Measurements from ENCODE around the gene ROBO1.

ROBO1 gene

DNA sequence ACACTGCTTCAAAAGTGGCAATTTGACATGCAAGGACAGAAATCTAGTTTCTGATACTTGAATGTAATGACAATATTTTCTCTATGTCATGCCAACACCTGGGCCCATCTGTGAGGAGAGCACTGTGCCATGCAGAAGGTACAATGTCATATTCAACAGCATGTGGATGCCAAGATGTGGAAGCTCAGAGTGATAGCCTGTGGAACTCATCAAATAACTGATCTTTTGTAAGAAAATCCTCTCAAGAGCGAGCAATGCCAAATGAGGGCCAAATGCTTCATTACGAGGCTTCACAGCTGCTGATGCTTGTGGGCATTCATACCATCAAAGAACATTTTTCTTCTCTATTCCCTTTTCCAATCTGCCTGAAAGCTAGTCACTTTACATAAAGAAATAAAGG, 95.1 kb downstream of the ROBO1 start:
- TF ChIP-seq, protein P1, sequence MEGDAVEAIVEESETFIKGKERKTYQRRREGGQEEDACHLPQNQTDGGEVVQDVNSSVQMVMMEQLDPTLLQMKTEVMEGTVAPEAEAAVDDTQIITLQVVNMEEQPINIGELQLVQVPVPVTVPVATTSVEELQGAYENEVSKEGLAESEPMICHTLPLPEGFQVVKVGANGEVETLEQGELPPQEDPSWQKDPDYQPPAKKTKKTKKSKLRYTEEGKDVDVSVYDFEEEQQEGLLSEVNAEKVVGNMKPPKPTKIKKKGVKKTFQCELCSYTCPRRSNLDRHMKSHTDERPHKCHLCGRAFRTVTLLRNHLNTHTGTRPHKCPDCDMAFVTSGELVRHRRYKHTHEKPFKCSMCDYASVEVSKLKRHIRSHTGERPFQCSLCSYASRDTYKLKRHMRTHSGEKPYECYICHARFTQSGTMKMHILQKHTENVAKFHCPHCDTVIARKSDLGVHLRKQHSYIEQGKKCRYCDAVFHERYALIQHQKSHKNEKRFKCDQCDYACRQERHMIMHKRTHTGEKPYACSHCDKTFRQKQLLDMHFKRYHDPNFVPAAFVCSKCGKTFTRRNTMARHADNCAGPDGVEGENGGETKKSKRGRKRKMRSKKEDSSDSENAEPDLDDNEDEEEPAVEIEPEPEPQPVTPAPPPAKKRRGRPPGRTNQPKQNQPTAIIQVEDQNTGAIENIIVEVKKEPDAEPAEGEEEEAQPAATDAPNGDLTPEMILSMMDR (IDR thresholded peaks at IDR 0.05; ENCODE audit: low read depth, low read length, missing control alignments), result no peak
- H3K4me3 ChIP-seq (ENCODE audit: low read depth, low read length), result no peak overlapping the region
- DNase-seq (ENCODE audit: low read depth), result no peak

DNA sequence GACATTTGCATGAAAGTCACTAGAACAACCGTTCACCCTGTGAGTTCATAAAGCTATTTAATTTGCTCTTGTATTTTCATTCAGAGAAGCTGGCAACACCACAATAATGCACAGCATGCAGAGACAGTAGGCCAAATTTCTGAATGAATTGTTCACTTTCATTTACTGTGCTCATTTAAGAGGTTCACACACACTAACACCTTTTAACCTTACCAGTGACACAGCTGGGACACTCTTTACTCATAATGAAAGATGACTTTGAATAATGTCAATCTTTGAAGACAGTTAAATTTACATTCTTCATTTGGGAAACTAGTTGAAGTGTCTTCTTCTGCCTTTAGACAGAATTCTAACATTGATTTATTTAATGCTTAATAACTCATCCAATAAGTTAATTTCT, 95.7 kb downstream of the ROBO1 start:
- no peak for DNase-seq (ENCODE audit: low read depth)
- TF ChIP-seq, protein P1 (IDR thresholded peaks at IDR 0.05; ENCODE audit: low read depth, low read length, missing control alignments), result no peak
- no peak overlapping the region for H3K4me3 ChIP-seq (ENCODE audit: low read depth, low read length)

DNA sequence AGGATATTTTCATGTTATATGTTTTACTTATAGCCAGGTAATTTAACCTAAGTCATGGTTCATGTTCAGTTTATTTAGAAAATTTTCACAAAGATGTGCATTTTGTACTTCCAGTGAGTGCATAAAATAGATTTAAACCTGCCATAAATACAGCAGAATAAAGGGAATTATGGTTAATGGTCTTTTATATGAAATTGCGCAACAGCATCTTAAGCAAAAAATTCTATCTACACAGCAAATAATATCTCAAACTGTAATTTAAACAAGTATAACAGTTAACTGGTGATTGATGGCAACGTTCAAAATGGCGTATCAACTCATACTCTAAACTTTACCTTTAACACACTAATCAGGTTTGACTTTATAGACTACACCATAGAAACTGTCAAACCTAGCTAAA, 97.6 kb downstream of the ROBO1 start:
- H3K4me3 ChIP-seq (ENCODE audit: low read depth, low read length), result no peak overlapping the region
- DNase-seq (ENCODE audit: low read depth), result no peak
- TF ChIP-seq, protein P1 (IDR thresholded peaks at IDR 0.05; ENCODE audit: low read depth, low read length, missing control alignments), result no peak

DNA sequence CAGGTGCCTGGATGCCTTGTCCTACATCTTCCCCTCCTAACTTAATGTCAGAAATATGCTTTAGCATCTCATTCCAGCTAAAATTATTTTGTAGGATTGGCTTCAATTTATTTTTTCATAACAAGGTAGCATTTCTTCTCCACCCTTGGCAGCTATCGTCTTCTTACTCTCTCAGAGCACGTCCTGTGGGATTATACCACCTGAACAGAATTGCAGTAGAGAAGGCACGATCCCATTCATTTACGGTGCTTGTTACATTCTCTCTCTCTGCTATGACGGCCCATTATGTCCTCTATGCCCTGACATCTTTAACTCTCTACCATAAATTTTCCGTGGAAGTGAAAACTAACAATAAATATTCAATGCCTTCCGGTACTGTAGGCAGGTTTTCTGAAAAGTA, 103.3 kb downstream of the ROBO1 start:
- TF ChIP-seq, protein P1 (IDR thresholded peaks at IDR 0.05; ENCODE audit: low read depth, low read length, missing control alignments), result no peak
- DNase-seq (ENCODE audit: low read depth), result no peak
- H3K4me3 ChIP-seq (ENCODE audit: low read depth, low read length), result no peak overlapping the region

DNA sequence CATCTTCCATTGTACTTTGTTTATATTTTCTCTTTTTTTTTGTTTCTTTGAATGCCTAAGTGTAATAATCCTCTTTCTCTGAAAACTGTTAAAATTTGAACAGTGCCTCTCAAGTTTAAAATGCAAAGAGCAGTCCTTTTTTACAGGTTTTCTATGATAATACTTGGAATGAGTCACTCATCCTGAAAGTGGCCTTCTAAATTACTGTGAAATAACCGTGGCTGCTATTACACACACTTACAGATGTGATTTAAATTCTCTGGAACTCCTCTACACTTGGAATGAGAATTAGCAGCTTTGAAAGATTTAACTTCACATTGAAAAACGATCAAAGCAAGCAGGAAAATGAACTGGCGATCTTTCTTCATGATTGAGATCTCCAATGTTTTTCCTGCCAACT, 105.9 kb downstream of the ROBO1 start:
- no peak overlapping the region for H3K4me3 ChIP-seq (ENCODE audit: low read depth, low read length)
- TF ChIP-seq, protein P1 (IDR thresholded peaks at IDR 0.05; ENCODE audit: low read depth, low read length, missing control alignments), result no peak
- DNase-seq (ENCODE audit: low read depth), result no peak

DNA sequence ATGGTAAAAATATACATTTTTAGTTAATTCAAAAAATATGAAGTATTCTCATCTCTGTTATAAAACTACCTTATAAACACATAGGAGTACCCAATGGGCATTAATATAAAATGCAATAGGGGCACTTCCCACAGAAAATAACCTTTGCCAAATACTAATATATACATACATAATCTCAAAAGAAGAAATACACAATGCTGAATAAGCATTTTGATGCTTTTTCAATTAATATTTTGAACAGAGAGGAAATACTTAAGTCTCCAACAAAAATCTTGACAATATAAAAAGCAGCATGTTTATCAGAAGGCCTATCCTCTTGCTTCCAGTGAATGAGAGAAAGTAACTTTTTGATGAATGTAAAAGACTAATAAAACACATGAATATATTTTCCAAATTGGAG, 110.7 kb downstream of the ROBO1 start:
- H3K4me3 ChIP-seq (ENCODE audit: low read depth, low read length), result no peak overlapping the region
- TF ChIP-seq, protein P1 (IDR thresholded peaks at IDR 0.05; ENCODE audit: low read depth, low read length, missing control alignments), result no peak
- no peak for DNase-seq (ENCODE audit: low read depth)

DNA sequence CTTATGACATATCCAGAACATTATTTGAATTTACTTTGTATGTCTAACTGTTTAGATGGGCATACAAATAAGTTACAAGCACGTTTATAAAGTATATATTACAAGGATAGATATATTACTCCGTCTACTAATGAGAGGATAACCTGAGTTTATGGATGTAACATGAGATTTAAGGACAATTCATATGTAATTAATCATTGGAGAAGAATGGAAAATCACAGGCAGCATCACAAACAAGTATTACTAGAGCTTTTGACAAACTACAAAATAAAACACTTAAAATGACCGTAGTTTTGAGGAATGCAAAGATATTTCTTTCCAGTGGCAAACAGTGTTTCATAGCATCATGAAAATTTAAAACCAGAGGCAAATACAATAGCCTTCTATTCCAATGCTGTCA, 113.8 kb downstream of the ROBO1 start:
- DNase-seq (ENCODE audit: low read depth), result no peak
- H3K4me3 ChIP-seq (ENCODE audit: low read depth, low read length), result no peak overlapping the region
- TF ChIP-seq, protein P1 (IDR thresholded peaks at IDR 0.05; ENCODE audit: low read depth, low read length, missing control alignments), result no peak
